NCI-H2227 (cell line): ENCODE results near the gene SAMD1.
"Not testable (repeated sequence)": the region's sequence is repeated elsewhere in the genome, so short reads cannot be mapped to it uniquely, and the experiment has no call there.

Source experiments
- DNase-seq: peaks from one replicate; lab custom pipeline; 2025; ENCODE audit not compliant: unreplicated experiment; lab: John Stamatoyannopoulos, UW

SAMD1 gene

GRCh38 chr19:14061751-14062557 lies 28.6 kb downstream of the SAMD1 start, which contains the start of gene PALM3:
TSS of gene PALM3 (minus strand) at chr19:14062076. CDS start at chr19:14061980, 96 bp downstream.
- no peak for DNase-seq

- DNase-seq: no peak
Measured at GRCh38 chr19:14061081-14061749, 29.3 kb downstream of the SAMD1 start.

- DNase-seq: no peak
Measured at GRCh38 chr19:14059652-14060155, 30.8 kb downstream of the SAMD1 start.

- DNase-seq: no peak
Measured at GRCh38 chr19:14059093-14059480, 31.5 kb downstream of the SAMD1 start.

- no peak for DNase-seq
Measured at GRCh38 chr19:14058182-14059092, 32.1 kb downstream of the SAMD1 start.

GRCh38 chr19:14056741-14057356 lies 33.7 kb downstream of the SAMD1 start:
- DNase-seq: no peak

- no peak for DNase-seq
Measured at GRCh38 chr19:14056069-14056666, 34.4 kb downstream of the SAMD1 start.

- DNase-seq: no peak
Measured at GRCh38 chr19:14055396-14055795, 35.2 kb downstream of the SAMD1 start.

GRCh38 chr19:14054721-14055120 lies 35.8 kb downstream of the SAMD1 start:
- DNase-seq: no peak

GRCh38 chr19:14054099-14054498 lies 36.5 kb downstream of the SAMD1 start:
- no peak for DNase-seq

GRCh38 chr19:14053500-14053899 lies 37.1 kb downstream of the SAMD1 start:
- no peak for DNase-seq

- DNase-seq: no peak
Measured at GRCh38 chr19:14053032-14053431, 37.5 kb downstream of the SAMD1 start.

- DNase-seq: no peak
Measured at GRCh38 chr19:14052470-14052869, 38.1 kb downstream of the SAMD1 start.

GRCh38 chr19:14051980-14052379 lies 38.6 kb downstream of the SAMD1 start:
- no peak for DNase-seq

- not testable (repeated sequence) for DNase-seq
Measured at GRCh38 chr19:14050961-14051360, 39.6 kb downstream of the SAMD1 start.

GRCh38 chr19:14050512-14050911 lies 40.0 kb downstream of the SAMD1 start:
- DNase-seq: no peak

- peak; percentile 9 for DNase-seq
Measured at GRCh38 chr19:14048443-14049153, 42.0 kb downstream of the SAMD1 start.

- not testable (repeated sequence) for DNase-seq
Measured at GRCh38 chr19:14047866-14048265, 42.7 kb downstream of the SAMD1 start.
